Panc1 (cell line): ENCODE measurements around the gene CENPP. TPM values are rescaled to one million over a fixed set of nuclear protein-coding genes. Genes with fewer than 3 reads are reported as not detected.

Experiments
- ATAC-seq: fragments of 200-7000 bp; cut with Tn5 transposase; 2 replicates; pipeline ENCODE4 v1.9.1; 2020; ENCODE audit warnings: mild to moderate bottlenecking, moderate library complexity
- BruUV-seq: library from RNA; stranded (reverse); fragments of 400-500 nt; replicated peaks from 2 replicates; lab custom pipeline; 2021; lab: Mats Ljungman, UMichigan
- CTCF ChIA-PET: fragments of 300-600 bp; sonication (Branson Sonifier 250); formaldehyde crosslinking; loops from one replicate; lab custom pipeline; 2022; ENCODE audit warnings: antibody characterized with exemption; lab: Charles Lee
- POLR2A ChIA-PET: fragments of 300-600 bp; sonication (Branson Sonifier 250); formaldehyde crosslinking; loops from one replicate; lab custom pipeline; 2022; ENCODE audit warnings: antibody characterized with exemption; lab: Charles Lee
- DNase-seq: peaks from one replicate; pipeline ENCODE4 v3.0.0-alpha.2; 2010; ENCODE audit warnings: low read depth, low spot score
- H3K27ac ChIP-seq: 2 replicates; pipeline ENCODE4 v1.5.1; 2011; ENCODE audit warnings: mild to moderate bottlenecking, low read length, inconsistent platforms
- H3K27me3 ChIP-seq: fragments of 200-500 bp; sonication (Bioruptor generic); 2 replicates; pipeline ENCODE4 v1.6.0; 2014; ENCODE audit warnings: low read length, inconsistent platforms; ENCODE audit not compliant: control insufficient read depth, insufficient read depth
- H3K36me3 ChIP-seq: fragments of 200-500 bp; sonication (Bioruptor generic); 2 replicates; pipeline ENCODE4 v1.5.1; 2014; ENCODE audit warnings: inconsistent platforms, mild to moderate bottlenecking, low read length, moderate library complexity; ENCODE audit not compliant: control insufficient read depth, insufficient read depth
- H3K4me1 ChIP-seq: 2 replicates; pipeline ENCODE4 v1.5.1; 2011; ENCODE audit warnings: inconsistent platforms, mild to moderate bottlenecking, low read length, moderate library complexity; ENCODE audit not compliant: control insufficient read depth, insufficient read depth
- H3K4me3 ChIP-seq, 2 experiments: 2 replicates each; pipeline ENCODE4 v1.5.1; 2011 to 2012; ENCODE audit warnings: low read depth in 2 of 2, low read length in 2 of 2, mild to moderate bottlenecking in 2 of 2, inconsistent platforms in 1 of 2, moderate library complexity in 1 of 2
- H3K9me3 ChIP-seq: fragments of 200-500 bp; sonication (Bioruptor generic); 2 replicates; pipeline ENCODE4 v1.5.1; 2014; ENCODE audit warnings: low read depth, mild to moderate bottlenecking, inconsistent platforms, low read length, moderate library complexity; ENCODE audit not compliant: control insufficient read depth, insufficient read depth
- POLR2AphosphoS5 ChIP-seq: IDR thresholded peaks from 2 replicates; pipeline ENCODE4 v1.6.1; 2012; ENCODE audit warnings: mild to moderate bottlenecking, low read depth, low read length, moderate library complexity
- SIN3A ChIP-seq: IDR thresholded peaks from 2 replicates; pipeline ENCODE4 v1.6.1; 2012; ENCODE audit warnings: low read depth, mild to moderate bottlenecking, low read length, moderate library complexity, borderline replicate concordance; ENCODE audit not compliant: insufficient read depth
- TCF7L2 ChIP-seq: IDR thresholded peaks from 2 replicates; pipeline ENCODE4 v1.6.1; 2011; ENCODE audit warnings: mild to moderate bottlenecking, low read depth, low read length, inconsistent platforms
- in situ Hi-C: cut with HindIII; loops from 2 replicates; pipeline ENCODE4 v1.10.0; 2016; ENCODE audit warnings: low sequenced_read_pairs, low pct_unique_long_range_greater_than_20kb
- intact Hi-C: fragments of 100-400 bp; cut with micrococcal nuclease; formaldehyde crosslinking; loops from one replicate; pipeline ENCODE4 v1.10.0; 2022; ENCODE audit not compliant: unreplicated experiment
- total RNA-seq: library from RNA; stranded (reverse); gene quantifications from one replicate; pipeline ENCODE4 v1.2.1, GENCODE V29; 2021; ENCODE audit not compliant: unreplicated experiment
- TF ChIP-seq, protein P1 (sequence below): fragments of 450-650 bp; IDR thresholded peaks from 2 replicates; pipeline ENCODE4 v1.5.1; 2017; ENCODE audit warnings: mild to moderate bottlenecking
- TF ChIP-seq, protein P2 (sequence below), 2 experiments: IDR thresholded peaks; 2 replicates each; pipeline ENCODE4 v1.6.1; 2011 to 2012; ENCODE audit warnings: low read depth in 2 of 2, control low read depth in 1 of 2, low read length in 1 of 2, mild to moderate bottlenecking in 1 of 2, moderate library complexity in 1 of 2; ENCODE audit not compliant: insufficient read depth in 1 of 2

CENPP gene
- total RNA-seq, 1 experiment from 2014 or later, result 6.7 TPM

DNA sequence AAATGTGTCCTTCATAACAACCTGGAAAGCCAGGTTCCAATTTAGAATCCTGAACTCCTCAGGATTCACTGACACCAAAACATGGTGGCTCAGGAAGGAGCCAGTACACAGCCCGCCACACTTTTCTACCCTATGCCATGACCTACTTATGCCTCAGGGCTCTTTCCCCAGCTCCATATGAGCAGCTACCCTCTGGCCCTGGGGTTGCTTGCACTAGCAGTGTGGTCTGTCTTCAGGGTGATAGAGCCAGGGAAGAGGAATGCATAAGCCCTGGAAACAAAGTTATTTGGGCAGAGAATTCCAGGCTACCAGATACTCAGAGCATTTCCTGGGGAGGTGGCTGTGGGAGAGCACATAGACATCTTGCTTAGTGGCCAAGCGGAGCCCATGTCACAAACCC is 225.0 kb downstream of the CENPP start:
- Histone ChIP-seq H3K27me3 (no peaks in the 10 kb centered on the region), H3K4me3 (no peak overlapping the region), H3K36me3 (no peaks in the 10 kb centered on the region), H3K9me3 (no peaks in the 10 kb centered on the region), H3K27ac (no peak overlapping the region), H3K4me1 (no peaks in the 10 kb centered on the region)
- in situ Hi-C loops, result no loop called here
- ChIA-PET POLR2A (no interaction called here), CTCF (no interaction called here)
- intact Hi-C loops, result no loop called here
- ATAC-seq, result no peak
- BruUV-seq, result no TSS peak
- DNase-seq, result no peak
- TF ChIP-seq SIN3A (no peak), POLR2AphosphoS5 (no peak), TCF7L2 (no peak)
- TF ChIP-seq, protein P1, sequence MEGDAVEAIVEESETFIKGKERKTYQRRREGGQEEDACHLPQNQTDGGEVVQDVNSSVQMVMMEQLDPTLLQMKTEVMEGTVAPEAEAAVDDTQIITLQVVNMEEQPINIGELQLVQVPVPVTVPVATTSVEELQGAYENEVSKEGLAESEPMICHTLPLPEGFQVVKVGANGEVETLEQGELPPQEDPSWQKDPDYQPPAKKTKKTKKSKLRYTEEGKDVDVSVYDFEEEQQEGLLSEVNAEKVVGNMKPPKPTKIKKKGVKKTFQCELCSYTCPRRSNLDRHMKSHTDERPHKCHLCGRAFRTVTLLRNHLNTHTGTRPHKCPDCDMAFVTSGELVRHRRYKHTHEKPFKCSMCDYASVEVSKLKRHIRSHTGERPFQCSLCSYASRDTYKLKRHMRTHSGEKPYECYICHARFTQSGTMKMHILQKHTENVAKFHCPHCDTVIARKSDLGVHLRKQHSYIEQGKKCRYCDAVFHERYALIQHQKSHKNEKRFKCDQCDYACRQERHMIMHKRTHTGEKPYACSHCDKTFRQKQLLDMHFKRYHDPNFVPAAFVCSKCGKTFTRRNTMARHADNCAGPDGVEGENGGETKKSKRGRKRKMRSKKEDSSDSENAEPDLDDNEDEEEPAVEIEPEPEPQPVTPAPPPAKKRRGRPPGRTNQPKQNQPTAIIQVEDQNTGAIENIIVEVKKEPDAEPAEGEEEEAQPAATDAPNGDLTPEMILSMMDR, result no peak
- TF ChIP-seq, protein P2, sequence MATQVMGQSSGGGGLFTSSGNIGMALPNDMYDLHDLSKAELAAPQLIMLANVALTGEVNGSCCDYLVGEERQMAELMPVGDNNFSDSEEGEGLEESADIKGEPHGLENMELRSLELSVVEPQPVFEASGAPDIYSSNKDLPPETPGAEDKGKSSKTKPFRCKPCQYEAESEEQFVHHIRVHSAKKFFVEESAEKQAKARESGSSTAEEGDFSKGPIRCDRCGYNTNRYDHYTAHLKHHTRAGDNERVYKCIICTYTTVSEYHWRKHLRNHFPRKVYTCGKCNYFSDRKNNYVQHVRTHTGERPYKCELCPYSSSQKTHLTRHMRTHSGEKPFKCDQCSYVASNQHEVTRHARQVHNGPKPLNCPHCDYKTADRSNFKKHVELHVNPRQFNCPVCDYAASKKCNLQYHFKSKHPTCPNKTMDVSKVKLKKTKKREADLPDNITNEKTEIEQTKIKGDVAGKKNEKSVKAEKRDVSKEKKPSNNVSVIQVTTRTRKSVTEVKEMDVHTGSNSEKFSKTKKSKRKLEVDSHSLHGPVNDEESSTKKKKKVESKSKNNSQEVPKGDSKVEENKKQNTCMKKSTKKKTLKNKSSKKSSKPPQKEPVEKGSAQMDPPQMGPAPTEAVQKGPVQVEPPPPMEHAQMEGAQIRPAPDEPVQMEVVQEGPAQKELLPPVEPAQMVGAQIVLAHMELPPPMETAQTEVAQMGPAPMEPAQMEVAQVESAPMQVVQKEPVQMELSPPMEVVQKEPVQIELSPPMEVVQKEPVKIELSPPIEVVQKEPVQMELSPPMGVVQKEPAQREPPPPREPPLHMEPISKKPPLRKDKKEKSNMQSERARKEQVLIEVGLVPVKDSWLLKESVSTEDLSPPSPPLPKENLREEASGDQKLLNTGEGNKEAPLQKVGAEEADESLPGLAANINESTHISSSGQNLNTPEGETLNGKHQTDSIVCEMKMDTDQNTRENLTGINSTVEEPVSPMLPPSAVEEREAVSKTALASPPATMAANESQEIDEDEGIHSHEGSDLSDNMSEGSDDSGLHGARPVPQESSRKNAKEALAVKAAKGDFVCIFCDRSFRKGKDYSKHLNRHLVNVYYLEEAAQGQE (IDR thresholded peaks at IDR 0.05; ENCODE audit: insufficient read depth in 1 of 2, low read depth in 2 of 2, low read length in 1 of 2), result no peak

DNA sequence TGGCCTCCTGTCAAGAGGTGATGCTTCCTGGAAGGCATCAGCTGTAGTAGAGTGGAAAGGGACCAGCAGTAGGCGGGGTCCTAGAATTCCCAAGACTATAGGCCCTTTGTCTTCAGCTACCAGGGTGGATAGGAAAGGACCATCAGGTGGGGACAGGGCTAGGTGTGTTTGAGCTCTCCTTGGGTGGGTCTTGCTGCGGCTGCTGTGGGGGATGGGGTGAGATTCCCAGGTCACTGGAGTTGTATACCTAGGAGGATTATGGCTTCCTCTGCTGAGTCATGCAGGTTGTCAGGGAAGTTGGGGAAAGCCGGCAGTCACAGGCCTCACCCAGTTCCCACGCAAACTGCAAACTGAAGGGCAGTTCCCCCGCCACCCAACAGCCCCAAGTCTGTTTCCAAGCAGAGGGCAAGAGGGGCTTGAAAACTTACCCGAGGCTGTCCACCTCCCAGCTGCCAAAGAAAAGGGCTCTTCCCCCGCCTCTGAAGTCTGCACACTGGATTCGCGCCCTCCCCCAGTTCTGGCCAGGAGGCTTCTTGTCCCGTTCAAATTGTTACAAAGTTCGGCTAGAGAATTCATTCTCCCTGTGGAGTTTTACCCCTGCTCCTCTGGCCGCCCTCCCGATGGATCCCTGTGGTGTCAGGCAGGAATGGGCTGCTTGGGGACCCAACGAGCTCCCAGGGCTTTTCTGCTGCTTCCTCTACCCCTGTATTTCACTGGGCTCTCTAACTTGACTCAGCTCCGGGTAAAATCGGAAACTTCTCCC is 233.0 kb downstream of the CENPP start:
- in situ Hi-C loops (no loop called here), intact Hi-C loops (no loop called here)
- Histone ChIP-seq H3K9me3 (no peaks in the 10 kb centered on the region), H3K4me3 (no peak overlapping the region), H3K27ac (no peak overlapping the region), H3K36me3 (no peaks in the 10 kb centered on the region), H3K27me3 (no peaks in the 10 kb centered on the region), H3K4me1 (no peaks in the 10 kb centered on the region)
- no peak for ATAC-seq
- no peak for DNase-seq
- ChIA-PET POLR2A (no interaction called here), CTCF (no interaction called here)
- TF ChIP-seq TCF7L2 (no peak), SIN3A (no peak), POLR2AphosphoS5 (no peak)
- TF ChIP-seq, protein P2 (IDR thresholded peaks at IDR 0.05; ENCODE audit: insufficient read depth in 1 of 2, low read depth in 2 of 2, low read length in 1 of 2), result no peak
- TF ChIP-seq, protein P1, result no peak
- no TSS peak for BruUV-seq
